H1 (cell line): ENCODE data around the gene ELMO2. TPM values are rescaled to one million over a fixed set of nuclear protein-coding genes. Genes with fewer than 3 reads are reported as not detected.
A peak's percentile ranks its signal among the peaks of the same experiment; 100 is the strongest.

Experiments used
- CTCF ChIA-PET: fragments of 300-600 bp; sonication (Branson Sonifier 250); formaldehyde crosslinking; loops from one replicate; lab custom pipeline; 2021; ENCODE audit not compliant: partially characterized antibody; lab: Charles Lee
- POLR2A ChIA-PET: fragments of 300-600 bp; sonication (Branson Sonifier 250); formaldehyde crosslinking; loops from one replicate; lab custom pipeline; 2021; ENCODE audit warnings: inconsistent platforms; ENCODE audit not compliant: partially characterized antibody; lab: Charles Lee
- DNase-seq, 2 experiments: peaks; one replicate each; pipeline versions ENCODE4 v3.0.0 to v3.0.0-alpha.2; 2010 to 2022; ENCODE audit warnings: low spot score in 2 of 2, low read depth in 1 of 2, mixed read lengths in 1 of 2
- FAIRE-seq: peaks from 2 replicates; lab custom pipeline; 2011; peaks lifted over from hg19 to GRCh38; lab: Jason Lieb, UNC
- H2AFZ ChIP-seq: 2 replicates; pipeline ENCODE4 v1.8.1; 2012; ENCODE audit warnings: low read length, inconsistent platforms
- H2AK5ac ChIP-seq: 2 replicates; pipeline ENCODE4 v1.6.1; 2013; ENCODE audit warnings: low read depth, low read length
- H2BK120ac ChIP-seq: replicated peaks from 2 replicates; pipeline ENCODE3; 2013; ENCODE audit warnings: low read depth, low read length, inconsistent platforms
- H2BK12ac ChIP-seq: 2 replicates; pipeline ENCODE4 v1.6.1; 2013; ENCODE audit warnings: low read depth, low read length
- H2BK15ac ChIP-seq: 2 replicates; pipeline ENCODE4 v1.6.1; 2013; ENCODE audit warnings: low read length
- H2BK20ac ChIP-seq: 2 replicates; pipeline ENCODE4 v1.6.1; 2013; ENCODE audit warnings: low read length
- H2BK5ac ChIP-seq: 2 replicates; pipeline ENCODE4 v1.6.1; 2013; ENCODE audit warnings: low read depth, low read length
- H3K14ac ChIP-seq: 2 replicates; pipeline ENCODE4 v1.6.1; 2013; ENCODE audit warnings: inconsistent platforms; ENCODE audit not compliant: insufficient read length
- H3K18ac ChIP-seq: 2 replicates; pipeline ENCODE4 v1.6.1; 2013; ENCODE audit warnings: low read length; ENCODE audit errors: extremely low read depth
- H3K23ac ChIP-seq: 2 replicates; pipeline ENCODE4 v1.6.1; 2013; ENCODE audit warnings: inconsistent platforms; ENCODE audit not compliant: insufficient read length
- H3K23me2 ChIP-seq: 2 replicates; pipeline ENCODE4 v1.6.1; 2013; ENCODE audit warnings: low read depth, low read length
- H3K27ac ChIP-seq: 2 replicates; pipeline ENCODE4 v1.6.1; 2011; ENCODE audit warnings: low read depth, low read length, inconsistent platforms
- H3K27me3 ChIP-seq, 4 experiments: replicated peaks in 1 of 4; 1 replicate in 1 of 4; 2 replicates in 3 of 4; pipeline versions ENCODE4 v1.6.1 to v1.8.1; 2011 to 2013; ENCODE audit warnings: low read length in 3 of 4, mild to moderate bottlenecking in 3 of 4, inconsistent platforms in 2 of 4, mixed read lengths in 2 of 4, moderate library complexity in 1 of 4; ENCODE audit not compliant: control insufficient read depth in 3 of 4, insufficient read depth in 3 of 4; ENCODE audit errors: extremely low read depth in 1 of 4
- H3K36me3 ChIP-seq, 4 experiments: 2 replicates each; pipeline versions ENCODE4 v1.6.1 to v1.8.1; 2011 to 2013; ENCODE audit warnings: mild to moderate bottlenecking in 4 of 4, low read length in 3 of 4, moderate library complexity in 2 of 4, control low read depth in 1 of 4, inconsistent platforms in 1 of 4; ENCODE audit not compliant: insufficient read depth in 4 of 4, control insufficient read depth in 2 of 4
- H3K4ac ChIP-seq: replicated peaks from 2 replicates; pipeline ENCODE3; 2013; ENCODE audit warnings: low read length, low read depth, mixed read lengths, inconsistent platforms; ENCODE audit not compliant: insufficient read length
- H3K4me1 ChIP-seq, 4 experiments: replicated peaks in 1 of 4; 1 replicate in 1 of 4; 2 replicates in 3 of 4; pipeline versions ENCODE4 v1.6.1 to v1.8.1; 2011 to 2013; ENCODE audit warnings: low read length in 3 of 4, inconsistent platforms in 2 of 4, mixed read lengths in 1 of 4; ENCODE audit not compliant: insufficient read depth in 4 of 4, control insufficient read depth in 3 of 4
- H3K4me2 ChIP-seq, 2 experiments: 2 replicates each; pipeline versions ENCODE4 v1.6.1 to v1.8.1; 2011 to 2013; ENCODE audit warnings: low read depth in 2 of 2, low read length in 2 of 2, control low read depth in 1 of 2, inconsistent platforms in 1 of 2, mild to moderate bottlenecking in 1 of 2; ENCODE audit not compliant: insufficient read depth in 1 of 2
- H3K4me3 ChIP-seq, 4 experiments: fragments of 200-600, 300-600 bp in 1 of 4; sonication (generic), shearing (Covaris generic), sonication (Bioruptor Twin) in 1 of 4; 2 replicates each; pipeline versions ENCODE4 v1.5.1 to v1.8.1; 2011 to 2016; ENCODE audit warnings: low read length in 4 of 4, low read depth in 3 of 4, control low read depth in 2 of 4, inconsistent platforms in 2 of 4, mild to moderate bottlenecking in 2 of 4, mixed read lengths in 1 of 4, moderate library complexity in 1 of 4; ENCODE audit not compliant: insufficient read depth in 2 of 4; ENCODE audit errors: extremely low read depth in 1 of 4
- H3K56ac ChIP-seq: replicated peaks from 2 replicates; pipeline ENCODE3; 2013; ENCODE audit warnings: low read depth, mild to moderate bottlenecking, mixed read lengths, low read length, inconsistent platforms; ENCODE audit not compliant: insufficient read length
- H3K79me1 ChIP-seq: 2 replicates; pipeline ENCODE4 v1.6.1; 2013; ENCODE audit warnings: low read depth, low read length, control low read depth
- H3K79me2 ChIP-seq, 2 experiments: 2 replicates each; pipeline versions ENCODE4 v1.6.1 to v1.8.1; 2012 to 2013; ENCODE audit warnings: low read length in 2 of 2, mild to moderate bottlenecking in 2 of 2, inconsistent platforms in 1 of 2; ENCODE audit not compliant: insufficient read depth in 2 of 2, control insufficient read depth in 1 of 2
- H3K9ac ChIP-seq, 4 experiments: replicated peaks in 1 of 4; 1 replicate in 1 of 4; 2 replicates in 3 of 4; pipeline versions ENCODE4 v1.6.1 to v1.8.1; 2011 to 2013; ENCODE audit warnings: low read depth in 3 of 4, low read length in 3 of 4, control low read depth in 2 of 4, mild to moderate bottlenecking in 2 of 4, moderate library complexity in 2 of 4, inconsistent platforms in 1 of 4; ENCODE audit errors: extremely low read depth in 1 of 4
- H3K9me3 ChIP-seq, 2 experiments: 2 replicates each; pipeline versions ENCODE4 v1.6.1 to v1.8.1; 2012 to 2013; ENCODE audit warnings: mild to moderate bottlenecking in 2 of 2, moderate library complexity in 2 of 2, control low read depth in 1 of 2, inconsistent platforms in 1 of 2, low read depth in 1 of 2, low read length in 1 of 2, mixed read lengths in 1 of 2; ENCODE audit not compliant: insufficient read depth in 2 of 2
- H4K20me1 ChIP-seq, 2 experiments: replicated peaks in 1 of 2; 2 replicates each; pipeline versions ENCODE3 to v1.8.1; 2011 to 2013; ENCODE audit warnings: inconsistent platforms in 2 of 2, low read length in 2 of 2, mild to moderate bottlenecking in 1 of 2; ENCODE audit not compliant: insufficient read depth in 2 of 2, control insufficient read depth in 1 of 2
- H4K5ac ChIP-seq: 2 replicates; pipeline ENCODE4 v1.6.1; 2013; ENCODE audit warnings: low read length, low read depth, mixed read lengths, inconsistent platforms; ENCODE audit not compliant: insufficient read length
- H4K8ac ChIP-seq: 2 replicates; pipeline ENCODE4 v1.8.0; 2013; ENCODE audit warnings: mild to moderate bottlenecking, moderate library complexity, low read length, inconsistent platforms; ENCODE audit not compliant: insufficient read depth; ENCODE audit errors: extremely low read depth
- H4K91ac ChIP-seq: replicated peaks from 2 replicates; pipeline ENCODE3; 2013; ENCODE audit warnings: low read length, mixed read lengths, inconsistent platforms; ENCODE audit not compliant: insufficient read length
- GTF2F1 ChIP-seq: IDR thresholded peaks from 2 replicates; pipeline ENCODE4 v1.6.1; 2012; ENCODE audit warnings: low read depth, low read length, improper control_type of control experiment, borderline replicate concordance
- HDAC2 ChIP-seq, 2 experiments: fragments of 300-600 bp in 1 of 2; sonication (generic) in 1 of 2; IDR thresholded peaks; 2 replicates each; pipeline ENCODE4 v1.6.1; 2011 to 2012; ENCODE audit warnings: low read depth in 2 of 2, low read length in 2 of 2, mild to moderate bottlenecking in 2 of 2, moderate library complexity in 2 of 2, borderline replicate concordance in 1 of 2, inconsistent platforms in 1 of 2
- JUN ChIP-seq: IDR thresholded peaks from 2 replicates; pipeline ENCODE4 v1.6.1; 2011; ENCODE audit warnings: low read depth, mild to moderate bottlenecking, improper control_type of control experiment, low read length
- JUND ChIP-seq: IDR thresholded peaks from 2 replicates; pipeline ENCODE4 v1.6.1; 2011; ENCODE audit warnings: mild to moderate bottlenecking, improper control_type of control experiment, low read length
- KDM4A ChIP-seq: IDR thresholded peaks from one replicate; pipeline ENCODE4 v1.7.1; 2012; ENCODE audit warnings: low read depth, mild to moderate bottlenecking, moderate library complexity, low read length, inconsistent platforms; ENCODE audit not compliant: severe bottlenecking
- KDM5A ChIP-seq: fragments of 200-600 bp; IDR thresholded peaks from 2 replicates; pipeline ENCODE4 v1.7.1; 2012; ENCODE audit warnings: mild to moderate bottlenecking, low read length, inconsistent platforms, mixed read lengths
- PHF8 ChIP-seq: fragments of 200-600 bp; sonication (generic); conservative IDR thresholded peaks from 2 replicates; pipeline ENCODE4 v1.7.1; 2012; ENCODE audit warnings: low read depth, mild to moderate bottlenecking, inconsistent platforms, low read length, moderate library complexity
- POU5F1 ChIP-seq: IDR thresholded peaks from 2 replicates; pipeline ENCODE4 v1.6.1; 2011; ENCODE audit warnings: low read depth, mild to moderate bottlenecking, low read length, moderate library complexity
- RBBP5 ChIP-seq: IDR thresholded peaks from 2 replicates; pipeline ENCODE4 v1.7.1; 2012; ENCODE audit warnings: low read depth, mild to moderate bottlenecking, inconsistent platforms, low read length, moderate library complexity, borderline replicate concordance
- RXRA ChIP-seq: IDR thresholded peaks from 2 replicates; pipeline ENCODE4 v1.6.1; 2011; ENCODE audit warnings: low read depth, mild to moderate bottlenecking, low read length, moderate library complexity; ENCODE audit not compliant: insufficient read depth
- SAP30 ChIP-seq: fragments of 300-600 bp; sonication (generic); IDR thresholded peaks from 2 replicates; pipeline ENCODE4 v1.7.1; 2012; ENCODE audit warnings: low read length, moderate library complexity, mild to moderate bottlenecking, inconsistent platforms; ENCODE audit not compliant: insufficient read depth, insufficient replicate concordance
- SIRT6 ChIP-seq: IDR thresholded peaks from one replicate; pipeline ENCODE4 v1.7.1; 2012; ENCODE audit warnings: low read length, inconsistent platforms
- TEAD4 ChIP-seq: IDR thresholded peaks from 2 replicates; pipeline ENCODE4 v1.6.1; 2012; ENCODE audit warnings: low read depth, low read length, inconsistent platforms, mixed read lengths
- YY1 ChIP-seq: IDR thresholded peaks from 2 replicates; pipeline ENCODE4 v1.6.1; 2011; ENCODE audit warnings: low read depth, mild to moderate bottlenecking, low read length
- WGBS, 2 experiments: shearing (Covaris generic) in 1 of 2; methylation state at CpG; one replicate each; pipeline versions ENCODE4 v1.1.6 to v1.1.7; 2013 to 2015; ENCODE audit warnings: low lambda C conversion rate in 2 of 2, mixed read lengths in 2 of 2, inconsistent platforms in 1 of 2, low coverage in 1 of 2, missing lambda C conversion rate in 1 of 2; ENCODE audit not compliant: insufficient replicate concordance in 2 of 2, insufficient coverage in 1 of 2, insufficient read length in 1 of 2; ENCODE audit errors: extremely low coverage in 1 of 2, missing lambda C conversion rate in 1 of 2; 5-methylcytosine and 5-hydroxymethylcytosine counted together
- polyA plus RNA-seq, 7 experiments: library from polyadenylated mRNA; depleted of rRNA in 3 of 7; stranded (reverse) in 5 of 7; unstranded in 2 of 7; fragments of >200 nt in 5 of 7; fragments of 200-250 nt in 2 of 7; gene quantifications; 1 replicate in 5 of 7; 2 replicates in 1 of 7; 4 replicates in 1 of 7; pipeline versions ENCODE4 v1.2.1 to v1.2.3, GENCODE V29; 2011 to 2013; ENCODE audit warnings: missing spikeins in 2 of 7, mixed read lengths in 2 of 7
- total RNA-seq: library from RNA; stranded (reverse); fragmentation: NEBNext Ultra II Directional; extraction: Animal tissue kit (Norgen Biotek cat#: 25700); gene quantifications from 2 replicates; pipeline ENCODE4 v1.2.1, GENCODE V29; 2021

The ELMO2 gene
- total and polyA plus RNA-seq, 2 of the 8 experiments (the other 6 are each of a cell fraction or from before 2014, with no cell fraction given), result 34.3 to 39.7 TPM

DNA sequence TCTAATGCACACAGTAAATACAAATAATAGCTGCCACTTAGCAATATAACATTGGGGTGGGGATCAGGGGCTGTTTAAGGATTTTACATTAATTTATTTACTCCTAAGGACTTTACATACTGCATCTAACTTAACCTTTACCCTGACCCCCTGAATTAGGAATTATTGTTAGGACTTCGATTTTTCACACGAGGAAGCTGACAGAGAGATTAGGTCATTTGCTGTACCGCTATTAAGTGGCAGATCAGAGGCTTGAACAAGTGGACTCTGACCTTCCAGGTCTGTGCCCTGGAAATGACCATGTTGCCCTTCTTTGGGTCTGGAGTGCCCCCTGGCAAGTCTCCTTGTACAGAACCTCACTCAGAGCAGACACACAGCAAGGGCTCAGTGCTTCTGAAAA lies 5.2 kb upstream of the ELMO2 start:
- H4K91ac ChIP-seq, result no peak overlapping the region
- H2BK120ac ChIP-seq, result no peak overlapping the region
- DNase-seq, result no peak
- H3K14ac ChIP-seq, result no peak overlapping the region
- no peaks in the 10 kb centered on the region for H3K79me2 ChIP-seq
- H3K4me2 ChIP-seq, result no peak overlapping the region
- peaks cover 6% of the 10 kb centered on the region for H3K23me2 ChIP-seq
- no peak overlapping the region for H2AK5ac ChIP-seq
- no peak overlapping the region for H3K4me3 ChIP-seq
- H3K9ac ChIP-seq, result no peak overlapping the region
- H4K20me1 ChIP-seq, result no peaks in the 10 kb centered on the region
- peaks cover 0 to 7% (median 2%) of the 10 kb centered on the region in 4 experiments; a peak in 4 of 7 replicates for H3K4me1 ChIP-seq
- H4K8ac ChIP-seq, result no peak overlapping the region
- no peak overlapping the region for H4K5ac ChIP-seq
- H2BK20ac ChIP-seq, result no peak overlapping the region
- ChIA-PET CTCF (interaction anchor here (0.6 to 1.9 kb wide), 24 partner anchors 9 to 283 kb away, joined by 3 to 12 read pairs (median 3); no protein-coding TSS in a partner anchor), POLR2A (interaction anchor here (0.6 to 0.9 kb wide), 2 partner anchors 33 to 48 kb away, joined by 3 read pairs; no protein-coding TSS in a partner anchor)
- H3K9me3 ChIP-seq, result no peaks in the 10 kb centered on the region
- H3K18ac ChIP-seq, result no peak overlapping the region
- no peak overlapping the region for H2BK5ac ChIP-seq
- no peak overlapping the region for H3K23ac ChIP-seq
- no peak overlapping the region for H3K4ac ChIP-seq
- 87% methylated on average over 3 of the region's 3 CpGs; no CpG with 5 or more reads in 1 of the 2 experiments for WGBS, 2 experiments
- H3K27ac ChIP-seq, result no peak overlapping the region
- H2BK12ac ChIP-seq, result no peak overlapping the region
- peak overlapping the region; percentile 47; the same call in 1 of the 2 replicates for H2BK15ac ChIP-seq
- H2AFZ ChIP-seq, result no peak overlapping the region
- H3K36me3 ChIP-seq, result no peaks in the 10 kb centered on the region
- no peak overlapping the region for H3K56ac ChIP-seq
- no peaks in the 10 kb centered on the region for H3K79me1 ChIP-seq
- no peak for FAIRE-seq
- peaks cover 0 to 5% (median 0%) of the 10 kb centered on the region in 4 experiments; a peak in 2 of 7 replicates for H3K27me3 ChIP-seq
- TF ChIP-seq JUND, result no peak
- TF ChIP-seq POU5F1, result no peak
- no peak for TF ChIP-seq TEAD4
- TF ChIP-seq PHF8, result no peak
- TF ChIP-seq GTF2F1, result no peak
- no peak for TF ChIP-seq HDAC2 (IDR thresholded peaks at IDR 0.05; ENCODE audit: borderline replicate concordance in 1 of 2, low read depth in 2 of 2, low read length in 2 of 2)
- no peak for TF ChIP-seq SAP30
- no peak for TF ChIP-seq KDM5A
- no peak for TF ChIP-seq SIRT6
- TF ChIP-seq RXRA, result no peak
- TF ChIP-seq KDM4A, result no peak
- TF ChIP-seq RBBP5, result no peak
- no peak for TF ChIP-seq YY1
- no peak for TF ChIP-seq JUN
